Placental pericyte (primary cell): ENCODE measurements around the gene MEOX2. TPM values are rescaled to one million over a fixed set of nuclear protein-coding genes. Genes with fewer than 3 reads are reported as not detected.

Source experiments
- total RNA-seq: library from RNA; depleted of rRNA; stranded (reverse); fragments of >200 nt; gene quantifications from 2 replicates; pipeline ENCODE4 v1.2.3, GENCODE V29; 2012

MEOX2 gene
- total RNA-seq = under 0.01 TPM in 1 of 2 replicates, not detected in the other

DNA sequence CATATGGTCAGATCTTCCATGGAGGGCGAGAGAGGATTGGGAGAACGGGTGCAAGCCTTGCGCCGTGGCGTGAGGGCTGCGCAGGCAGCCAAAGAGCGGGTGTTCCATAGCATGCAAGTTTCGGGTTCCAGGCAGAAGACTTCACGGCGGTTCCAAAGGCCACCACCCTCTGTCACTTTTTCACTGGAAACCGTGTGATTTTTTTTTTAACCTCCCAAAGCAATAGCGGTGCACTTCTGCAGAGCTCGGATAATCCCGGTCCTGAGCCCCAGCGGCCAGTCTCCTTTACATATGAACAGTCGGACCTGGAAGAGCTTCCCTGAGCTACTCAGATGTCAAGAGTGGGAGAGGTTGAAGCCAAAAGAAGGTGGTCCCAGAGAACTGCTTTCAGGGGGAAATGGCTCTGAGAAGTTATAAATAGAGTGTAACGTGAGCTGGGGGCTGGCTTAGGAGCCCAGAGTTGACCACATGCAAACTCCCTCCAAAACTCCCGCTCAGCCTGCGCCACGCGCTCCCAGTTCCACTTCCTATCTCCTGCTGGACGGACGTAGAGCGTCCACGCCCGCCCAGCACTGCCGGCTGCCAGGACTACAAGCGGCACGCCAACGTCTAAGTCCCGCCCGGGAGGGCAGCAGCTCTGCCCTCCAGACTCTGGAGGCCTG lies at the start of gene MEOX2:
Gene MEOX2, minus strand, starts transcription at position 389 of the 662 bp plus-strand sequence. Its CDS starts 281 bp downstream, at position 108.

DNA sequence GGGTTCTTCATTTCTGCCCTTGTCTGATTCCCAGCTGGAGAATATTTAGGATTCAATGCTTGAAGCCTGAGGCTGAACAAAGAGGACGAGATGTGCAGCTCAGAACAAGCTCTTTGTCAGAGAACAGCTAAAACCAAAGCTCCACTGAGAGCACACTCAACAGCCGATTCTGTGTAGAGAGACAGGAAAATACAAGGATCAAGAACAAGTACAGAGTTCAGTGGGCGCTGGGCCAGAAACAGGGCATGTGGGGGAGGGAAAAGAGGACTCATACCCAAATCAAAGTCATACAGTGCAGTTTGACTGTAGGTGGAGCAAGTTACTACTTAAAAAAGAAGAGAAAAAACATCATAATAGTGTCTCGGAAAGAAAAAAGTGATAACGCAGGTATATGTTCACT lies 124.6 kb downstream of the MEOX2 start, which contains the start of gene AGMO:
Gene AGMO, minus strand, starts transcription at position 181 of the 400 bp plus-strand sequence.

Other genes starting within 250 kb of the MEOX2 start
- 0.22 TPM in 1 of 2 replicates, not detected in the other for gene AGMO, start 124.7 kb downstream of the MEOX2 start, total RNA-seq